ENCODE data around the gene KLC4. TPM values are rescaled to one million over a fixed set of nuclear protein-coding genes. Genes with fewer than 3 reads are reported as not detected.

The KLC4 gene
- total and polyA plus RNA-seq, 4 donors, result 16.1 to 36.0 (median 26.4) TPM

DNA sequence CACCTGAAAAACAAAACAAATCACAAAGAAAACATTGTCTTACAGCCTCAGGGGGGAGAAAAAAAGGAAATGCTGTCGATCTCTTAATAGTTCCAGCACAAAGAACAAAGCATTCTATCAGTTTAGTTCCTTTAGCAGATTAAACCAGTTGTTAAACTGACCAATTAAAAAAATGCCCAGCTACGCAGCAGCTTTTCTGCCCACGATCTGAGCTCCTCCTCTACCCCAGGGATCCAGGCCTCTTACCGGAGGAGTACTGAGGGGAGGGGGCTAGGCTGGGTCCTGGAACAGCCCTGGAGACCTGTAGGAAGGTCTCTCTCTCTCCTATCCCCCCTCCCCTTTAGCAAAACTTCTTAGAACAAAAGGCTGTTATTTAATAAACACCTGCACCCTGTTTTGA is 30.0 kb downstream of the KLC4 start:
- peaks cover 0 to 59% (median 29%) of the 10 kb centered on the region in 5 donors for H3K4me1 ChIP-seq (ENCODE audit: control insufficient read depth in 5 of 5, insufficient read depth in 5 of 5, low read length in 5 of 5)
- H3K27me3 ChIP-seq (ENCODE audit: control insufficient read depth in 3 of 3, insufficient read depth in 3 of 3, low read length in 2 of 3), result no peaks in the 10 kb centered on the region
- H3K9me3 ChIP-seq (ENCODE audit: control insufficient read depth in 4 of 4, insufficient read depth in 3 of 4, low read length in 3 of 4), result peaks cover 0 to 2% (median 0%) of the 10 kb centered on the region in 4 donors
- H3K36me3 ChIP-seq (ENCODE audit: control insufficient read depth in 4 of 4, insufficient read depth in 4 of 4, low read length in 4 of 4), result peaks cover 0 to 2% (median 0%) of the 10 kb centered on the region in 4 donors
- WGBS, 2 donors, result 45 to 66% methylated on average over 4 of the region's 4 CpGs
- H3K9ac ChIP-seq (ENCODE audit: insufficient read depth in 1 of 2, low read length in 2 of 2), result peak overlapping the region in 1 of 2 donors; percentile 33
- DNase-seq (peak; percentile 24 to 54 (median 42)), ATAC-seq (ENCODE audit: insufficient read depth, low FRiP score) (no peak)
- TF ChIP-seq, protein P1, sequence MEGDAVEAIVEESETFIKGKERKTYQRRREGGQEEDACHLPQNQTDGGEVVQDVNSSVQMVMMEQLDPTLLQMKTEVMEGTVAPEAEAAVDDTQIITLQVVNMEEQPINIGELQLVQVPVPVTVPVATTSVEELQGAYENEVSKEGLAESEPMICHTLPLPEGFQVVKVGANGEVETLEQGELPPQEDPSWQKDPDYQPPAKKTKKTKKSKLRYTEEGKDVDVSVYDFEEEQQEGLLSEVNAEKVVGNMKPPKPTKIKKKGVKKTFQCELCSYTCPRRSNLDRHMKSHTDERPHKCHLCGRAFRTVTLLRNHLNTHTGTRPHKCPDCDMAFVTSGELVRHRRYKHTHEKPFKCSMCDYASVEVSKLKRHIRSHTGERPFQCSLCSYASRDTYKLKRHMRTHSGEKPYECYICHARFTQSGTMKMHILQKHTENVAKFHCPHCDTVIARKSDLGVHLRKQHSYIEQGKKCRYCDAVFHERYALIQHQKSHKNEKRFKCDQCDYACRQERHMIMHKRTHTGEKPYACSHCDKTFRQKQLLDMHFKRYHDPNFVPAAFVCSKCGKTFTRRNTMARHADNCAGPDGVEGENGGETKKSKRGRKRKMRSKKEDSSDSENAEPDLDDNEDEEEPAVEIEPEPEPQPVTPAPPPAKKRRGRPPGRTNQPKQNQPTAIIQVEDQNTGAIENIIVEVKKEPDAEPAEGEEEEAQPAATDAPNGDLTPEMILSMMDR (IDR thresholded peaks at IDR 0.05; ENCODE audit: control extremely low read depth, extremely low read depth), result no peak
- H3K4me3 ChIP-seq, result no peak overlapping the region
- H3K27ac ChIP-seq (ENCODE audit: low read depth in 1 of 2, low read length in 1 of 2), result peak overlapping the region in 1 of 2 donors; percentile 71

DNA sequence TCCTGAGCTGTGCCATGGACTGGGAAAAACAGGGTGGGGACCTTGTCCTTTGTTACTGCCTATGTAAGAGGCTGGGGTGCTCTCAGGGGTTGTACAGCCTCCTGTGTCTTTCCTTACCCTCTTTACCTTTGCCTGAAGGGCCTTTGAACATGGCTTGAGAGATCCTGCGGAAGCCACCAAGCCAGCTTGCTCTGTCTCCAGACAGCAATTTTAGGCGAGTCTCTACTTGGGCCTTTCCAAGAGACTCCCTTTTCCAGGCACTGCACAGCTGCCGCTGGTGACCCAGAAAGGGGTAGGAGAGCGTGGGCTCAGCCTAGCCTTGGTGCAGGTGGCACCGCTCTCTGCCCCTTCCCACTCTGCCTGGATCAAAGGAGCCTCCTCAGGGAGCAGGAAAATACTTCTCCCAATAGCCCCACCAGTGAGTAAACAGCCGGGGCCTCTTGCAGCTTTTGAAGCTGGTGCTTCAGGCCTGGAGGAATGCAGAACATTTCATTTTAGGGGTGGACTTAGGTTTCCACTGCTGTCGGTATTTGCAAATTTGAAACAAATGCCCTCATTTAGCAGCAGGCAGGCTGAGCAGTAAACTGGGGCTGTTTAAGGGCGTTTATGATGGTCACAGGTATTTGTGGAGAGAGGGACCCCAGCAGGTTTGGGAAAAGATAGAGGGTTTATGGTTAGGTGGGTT is 30.6 kb downstream of the KLC4 start:
- no peaks in the 10 kb centered on the region for H3K27me3 ChIP-seq (ENCODE audit: control insufficient read depth in 3 of 3, insufficient read depth in 3 of 3, low read length in 2 of 3)
- DNase-seq, result peak; percentile 66 to 77 (median 77)
- ATAC-seq (ENCODE audit: insufficient read depth, low FRiP score), result peak; percentile 85
- peaks cover 0 to 2% (median 0%) of the 10 kb centered on the region in 4 donors for H3K9me3 ChIP-seq (ENCODE audit: control insufficient read depth in 4 of 4, insufficient read depth in 3 of 4, low read length in 3 of 4)
- no peak overlapping the region for H3K4me3 ChIP-seq
- H3K36me3 ChIP-seq (ENCODE audit: control insufficient read depth in 4 of 4, insufficient read depth in 4 of 4, low read length in 4 of 4), result peaks cover 0 to 2% (median 0%) of the 10 kb centered on the region in 4 donors
- WGBS, 2 donors, result 60 to 84% methylated on average over 8 of the region's 8 CpGs
- H3K9ac ChIP-seq (ENCODE audit: insufficient read depth in 1 of 2, low read length in 2 of 2), result peak overlapping the region in 1 of 2 donors; percentile 33
- TF ChIP-seq, protein P1 (IDR thresholded peaks at IDR 0.05; ENCODE audit: control extremely low read depth, extremely low read depth), result no peak
- peak overlapping the region in 1 of 2 donors; percentile 83 for H3K27ac ChIP-seq (ENCODE audit: low read depth in 1 of 2, low read length in 1 of 2)
- H3K4me1 ChIP-seq (ENCODE audit: control insufficient read depth in 5 of 5, insufficient read depth in 5 of 5, low read length in 5 of 5), result peaks cover 0 to 55% (median 29%) of the 10 kb centered on the region in 5 donors

DNA sequence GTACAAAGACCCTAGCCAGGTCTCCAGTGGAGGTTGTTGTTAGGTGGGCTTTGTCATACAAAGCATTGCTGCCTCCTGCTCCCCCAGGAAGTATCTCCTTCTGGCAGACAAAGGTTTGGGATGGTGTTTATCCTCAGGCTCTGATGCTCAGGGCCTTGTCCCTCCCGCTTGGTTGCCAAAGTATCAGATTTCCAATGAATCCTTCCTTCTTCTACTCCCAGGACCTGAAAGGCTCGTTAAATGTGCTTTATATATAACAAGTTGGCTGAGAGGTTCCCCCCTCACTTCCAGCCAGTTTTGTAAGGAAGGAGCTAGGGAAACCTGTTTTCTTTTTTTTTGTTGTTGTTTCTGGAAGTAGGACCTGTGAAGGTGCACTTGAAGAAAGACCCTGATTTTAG is 31.1 kb downstream of the KLC4 start:
- WGBS, 2 donors, result 62 to 80% methylated on average over 2 of the region's 2 CpGs
- Histone ChIP-seq H3K9ac (ENCODE audit: insufficient read depth in 1 of 2, low read length in 2 of 2) (peak overlapping the region in 1 of 2 donors; percentile 26), H3K36me3 (ENCODE audit: control insufficient read depth in 4 of 4, insufficient read depth in 4 of 4, low read length in 4 of 4) (peaks cover 0 to 2% (median 0%) of the 10 kb centered on the region in 4 donors), H3K4me1 (ENCODE audit: control insufficient read depth in 5 of 5, insufficient read depth in 5 of 5, low read length in 5 of 5) (peaks cover 0 to 59% (median 30%) of the 10 kb centered on the region in 5 donors), H3K4me3 (no peak overlapping the region), H3K27me3 (ENCODE audit: control insufficient read depth in 3 of 3, insufficient read depth in 3 of 3, low read length in 2 of 3) (no peaks in the 10 kb centered on the region), H3K9me3 (ENCODE audit: control insufficient read depth in 4 of 4, insufficient read depth in 3 of 4, low read length in 3 of 4) (peaks cover 0 to 2% (median 0%) of the 10 kb centered on the region in 4 donors), H3K27ac (ENCODE audit: low read depth in 1 of 2, low read length in 1 of 2) (peak overlapping the region in 1 of 2 donors; percentile 83)
- peak in 2 of 3 donors; percentile 62 to 77 for DNase-seq
- TF ChIP-seq, protein P1 (IDR thresholded peaks at IDR 0.05; ENCODE audit: control extremely low read depth, extremely low read depth), result no peak
- ATAC-seq (ENCODE audit: insufficient read depth, low FRiP score), result no peak
